Stimulated activated CD8-positive, alpha-beta memory T cell treated with anti-CD3 and anti-CD28 coated beads, Interleukin-4, amount 100 ng/mL, for 4 hours (primary cell): ENCODE data around the gene POLH.

ENCODE experiments used
- DNase-seq, 2 donors: peaks; one replicate each; pipeline ENCODE4 v3.0.0-alpha.2; 2020; ENCODE audit warnings: low read depth in 2 of 2, low spot score in 1 of 2

Gene POLH

DNA sequence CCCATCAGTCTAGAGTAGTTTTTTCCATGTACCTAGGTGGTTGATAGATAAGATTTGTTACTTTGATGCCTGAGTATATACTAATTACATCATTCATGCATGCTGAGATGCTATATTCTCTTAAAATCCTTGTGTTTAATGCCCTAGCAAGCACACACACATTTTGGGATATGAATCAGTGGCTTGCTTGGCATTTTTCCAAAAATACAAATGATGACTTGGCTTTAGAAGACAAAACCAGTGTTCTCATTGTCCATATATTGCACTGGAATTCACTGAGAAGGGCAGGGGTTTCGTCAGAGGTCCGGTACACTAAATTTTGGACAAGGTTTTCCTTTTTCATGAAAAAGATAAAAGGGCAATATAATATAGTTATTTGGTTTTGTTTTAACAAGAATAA lies 28.2 kb downstream of the POLH start:
- no peak for DNase-seq

- DNase-seq: no peak
Observed at GRCh38 chr6:43606019-43606418, 30.0 kb downstream of the POLH start.

- DNase-seq: peak in 1 of 2 donors; percentile 38
Observed at GRCh38 chr6:43608310-43608763, 32.4 kb downstream of the POLH start.

DNA sequence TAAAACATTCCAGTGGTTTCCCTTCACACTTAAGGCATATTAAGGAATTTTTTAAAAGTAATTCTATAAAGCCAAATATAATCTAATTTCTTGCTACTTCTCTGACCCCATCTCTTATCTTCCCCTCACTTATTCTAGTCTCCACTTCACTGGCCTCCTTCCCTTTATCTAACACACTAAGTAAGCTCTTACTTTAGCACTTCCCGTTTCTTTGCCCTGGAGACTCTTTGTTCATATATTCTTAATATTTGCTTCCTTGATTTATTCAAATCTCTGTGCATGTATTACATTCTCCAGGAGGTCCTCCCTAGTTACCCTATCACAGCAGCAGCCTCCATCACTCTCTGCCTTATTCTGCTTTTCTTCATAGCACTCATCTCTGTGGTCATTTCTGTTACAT lies 32.8 kb downstream of the POLH start:
- DNase-seq: no peak

GRCh38 chr6:43609402-43609801 lies 33.4 kb downstream of the POLH start:
- DNase-seq: no peak

DNA sequence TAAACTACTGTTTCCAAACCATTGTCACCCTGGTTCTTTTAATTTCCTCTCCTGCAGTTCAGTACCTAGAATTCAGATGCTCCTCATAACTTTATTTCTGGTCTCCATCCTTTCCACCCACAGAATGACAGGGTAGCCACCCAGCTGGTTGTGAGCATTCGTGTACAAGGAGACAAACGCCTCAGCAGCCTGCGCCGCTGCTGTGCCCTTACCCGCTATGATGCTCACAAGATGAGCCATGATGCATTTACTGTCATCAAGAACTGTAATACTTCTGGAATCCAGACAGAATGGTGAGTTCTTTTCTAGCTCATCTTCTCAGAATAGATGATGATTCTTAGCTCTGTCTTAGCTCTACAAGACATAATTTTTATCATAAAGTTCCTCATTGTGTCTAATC lies 34.4 kb downstream of the POLH start:
- DNase-seq: no peak

GRCh38 chr6:43613721-43614395 lies 37.9 kb downstream of the POLH start:
- no peak for DNase-seq

DNA sequence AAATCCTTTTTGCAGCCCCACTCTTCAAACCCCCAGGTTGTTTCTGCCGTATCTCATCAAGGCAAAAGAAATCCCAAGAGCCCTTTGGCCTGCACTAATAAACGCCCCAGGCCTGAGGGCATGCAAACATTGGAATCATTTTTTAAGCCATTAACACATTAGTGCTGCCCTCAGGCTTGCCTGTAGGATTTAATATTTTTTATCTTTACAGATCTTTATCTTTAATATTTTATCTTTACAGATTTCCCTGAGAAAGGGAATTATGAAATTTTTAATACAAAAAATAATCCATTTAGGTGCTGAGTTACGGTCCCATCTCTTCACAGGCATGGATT lies 38.4 kb downstream of the POLH start:
- no peak for DNase-seq

DNA sequence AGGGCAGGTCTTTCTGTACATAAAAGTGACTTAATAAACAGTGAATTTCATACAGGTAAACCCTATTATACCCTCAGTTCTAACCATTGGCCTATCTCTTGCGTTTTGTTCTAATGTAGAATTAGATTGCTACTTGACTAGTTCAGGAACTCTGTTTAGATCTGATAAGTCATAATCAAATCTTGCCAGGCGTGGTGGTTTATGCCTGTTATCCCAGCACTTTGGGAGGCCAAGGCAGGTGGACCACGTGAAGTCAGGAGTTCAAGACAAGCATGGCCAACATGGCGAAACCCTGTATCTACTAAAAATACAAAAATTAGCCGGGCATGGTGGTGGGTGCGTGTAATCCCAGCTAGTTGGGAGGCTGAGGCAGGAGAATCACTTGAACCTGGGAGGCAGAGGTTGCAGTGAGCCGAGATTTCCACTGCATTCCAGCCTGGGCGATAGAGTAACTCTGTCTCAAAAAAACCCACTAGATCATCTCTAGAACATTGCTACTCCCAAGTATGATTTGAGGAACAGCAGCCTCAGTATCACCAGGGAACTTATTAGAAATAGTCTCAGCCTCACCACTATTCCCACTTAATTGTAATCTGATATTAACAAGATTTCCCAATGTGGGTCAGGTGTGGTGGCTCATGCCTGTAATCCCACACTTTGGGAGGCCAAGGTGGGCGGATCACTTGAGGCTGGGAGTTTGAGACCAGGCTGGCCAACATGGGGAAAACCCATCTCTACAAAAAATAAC lies 40.9 kb downstream of the POLH start:
- DNase-seq: no peak

- DNase-seq: no peak
Observed at GRCh38 chr6:43621078-43621835, 45.3 kb downstream of the POLH start.

GRCh38 chr6:43621836-43622180 lies 45.8 kb downstream of the POLH start:
- DNase-seq: no peak

- DNase-seq: no peak
Observed at GRCh38 chr6:43622541-43622940, 46.6 kb downstream of the POLH start.

DNA sequence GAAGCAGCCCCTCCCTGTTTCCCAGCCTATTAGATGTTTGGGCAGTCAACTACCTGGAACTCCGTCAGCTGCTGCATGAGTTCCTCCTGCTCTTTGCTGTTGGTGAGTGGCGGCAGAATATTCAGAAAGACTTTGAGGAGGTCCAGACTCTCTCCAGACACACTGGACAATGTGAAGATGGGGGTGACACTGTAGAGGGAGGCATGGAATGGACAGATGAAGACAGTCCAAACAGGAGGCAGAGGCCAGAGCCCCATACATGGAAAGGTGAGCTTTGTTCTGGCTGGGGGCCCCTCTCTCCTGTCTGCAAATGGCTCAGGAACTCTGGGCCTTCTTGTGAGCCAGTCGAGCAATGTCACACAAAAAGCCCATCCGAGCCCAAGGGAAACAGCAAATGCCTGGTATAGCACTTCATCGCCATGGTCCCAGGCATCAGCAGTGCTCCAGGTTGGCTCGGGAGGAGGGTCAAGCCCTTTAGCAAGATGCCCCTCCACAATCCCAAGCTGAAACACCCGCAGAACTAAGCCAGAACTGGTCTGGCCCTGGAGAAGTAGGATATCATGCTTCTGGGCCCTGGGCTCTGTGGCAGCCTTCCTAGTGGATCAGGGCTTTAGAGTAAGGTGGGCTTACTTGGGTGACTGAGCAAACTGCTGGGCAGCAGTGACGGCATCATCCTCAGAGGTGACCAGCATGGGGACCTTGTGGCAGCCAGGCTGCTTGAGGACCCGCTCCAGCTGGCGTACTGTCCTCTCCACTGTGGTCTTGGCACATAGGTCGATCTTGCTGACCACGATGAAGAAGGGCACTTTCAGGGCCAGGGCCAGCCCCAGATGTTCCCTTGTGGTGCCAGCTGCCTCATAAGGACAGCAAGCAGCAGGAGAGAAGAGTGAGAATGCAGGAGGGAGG lies 48.1 kb downstream of the POLH start:
- no peak for DNase-seq

GRCh38 chr6:43624786-43625288 lies 48.9 kb downstream of the POLH start:
- no peak for DNase-seq

- no peak for DNase-seq
Observed at GRCh38 chr6:43625393-43625992, 49.5 kb downstream of the POLH start.

- no peak for DNase-seq
Observed at GRCh38 chr6:43627008-43627825, 51.2 kb downstream of the POLH start.

GRCh38 chr6:43628393-43629103 lies 52.6 kb downstream of the POLH start:
- peak; percentile 21 to 22 for DNase-seq

GRCh38 chr6:43629104-43629504 lies 53.1 kb downstream of the POLH start, which contains the start of gene GTPBP2:
Gene GTPBP2, minus strand, starts transcription at chr6:43629264. Its CDS starts 102 bp downstream, at chr6:43629162.
- DNase-seq: peak; percentile 84 to 95
